SHP77 treated with DMSO at 0.1 percent for 48 hours (cell line): ENCODE data around the gene GREB1L.
"Not testable (repeated sequence)": the region's sequence is repeated elsewhere in the genome, so short reads cannot be mapped to it uniquely, and the experiment has no call there.

ENCODE experiments used
- DNase-seq: peaks from one replicate; lab custom pipeline; 2025; lab: John Stamatoyannopoulos, UW

GREB1L gene

GRCh38 chr18:21242141-21242779 is at the start of gene GREB1L:
Gene GREB1L, plus strand, starts transcription at chr18:21242232. Its CDS starts 141,287 bp downstream, at chr18:21383519.
- DNase-seq = no peak

- DNase-seq = no peak
These were observed 49.8 kb upstream of the GREB1L start for GRCh38 chr18:21192308-21192624.

- DNase-seq = peak; percentile 26
These were observed 46.9 kb upstream of the GREB1L start for GRCh38 chr18:21194871-21195771.

GRCh38 chr18:21196426-21196825 is 45.6 kb upstream of the GREB1L start:
- no peak for DNase-seq

- DNase-seq = no peak
These were observed 38.9 kb upstream of the GREB1L start for GRCh38 chr18:21203126-21203525.

GRCh38 chr18:21203542-21204241 is 38.3 kb upstream of the GREB1L start:
- DNase-seq = no peak

- DNase-seq = no peak
These were observed 36.3 kb upstream of the GREB1L start for GRCh38 chr18:21205695-21206094.

- DNase-seq = no peak
These were observed 31.8 kb upstream of the GREB1L start for GRCh38 chr18:21210278-21210677.

- no peak for DNase-seq
These were observed 31.2 kb upstream of the GREB1L start for GRCh38 chr18:21210784-21211183.

- not testable (repeated sequence) for DNase-seq
These were observed 27.6 kb upstream of the GREB1L start for GRCh38 chr18:21214409-21214808.

GRCh38 chr18:21215490-21215889 is 26.5 kb upstream of the GREB1L start:
- no peak for DNase-seq

- no peak for DNase-seq
These were observed 23.2 kb upstream of the GREB1L start for GRCh38 chr18:21218862-21219261.

- no peak for DNase-seq
These were observed 11.6 kb upstream of the GREB1L start for GRCh38 chr18:21230436-21230835.

- no peak for DNase-seq
These were observed 557 bp upstream of the GREB1L start for GRCh38 chr18:21241301-21242048.

- DNase-seq = no peak
These were observed 859 bp downstream of the GREB1L start for GRCh38 chr18:21242780-21243401.

GRCh38 chr18:21254576-21254975 is 12.5 kb downstream of the GREB1L start:
- DNase-seq = no peak

- no peak for DNase-seq
These were observed 13.2 kb downstream of the GREB1L start for GRCh38 chr18:21255211-21255610.

- DNase-seq = no peak
These were observed 15.4 kb downstream of the GREB1L start for GRCh38 chr18:21257386-21257785.

- no peak for DNase-seq
These were observed 18.6 kb downstream of the GREB1L start for GRCh38 chr18:21260621-21261020.

GRCh38 chr18:21261352-21261751 is 19.3 kb downstream of the GREB1L start:
- no peak for DNase-seq

GRCh38 chr18:21262244-21262643 is 20.2 kb downstream of the GREB1L start:
- no peak for DNase-seq

GRCh38 chr18:21262979-21263378 is 20.9 kb downstream of the GREB1L start:
- no peak for DNase-seq
